HG03025 (cell line): ENCODE measurements around the gene PRSS3.
"Not testable (repeated sequence)": the region's sequence is repeated elsewhere in the genome, so short reads cannot be mapped to it uniquely, and the experiment has no call there.

Experiments
- ATAC-seq: cut with Tn5 transposase; IDR thresholded peaks from one replicate; pipeline ENCODE4 v1.9.1; 2021; ENCODE audit warnings: mild to moderate bottlenecking, moderate library complexity; ENCODE audit not compliant: unreplicated experiment, low FRiP score

Gene PRSS3

GRCh38 chr9:33785914-33786313, 9.4 kb upstream of the PRSS3 start:
- no peak for ATAC-seq

- ATAC-seq = no peak
These were observed 8.7 kb upstream of the PRSS3 start for GRCh38 chr9:33786681-33787080.

- ATAC-seq = no peak
These were observed 7.5 kb upstream of the PRSS3 start for GRCh38 chr9:33787839-33788238.

GRCh38 chr9:33789429-33789828, 5.9 kb upstream of the PRSS3 start:
- ATAC-seq = not testable (repeated sequence)

GRCh38 chr9:33791117-33791516, 4.2 kb upstream of the PRSS3 start:
- ATAC-seq = no peak

- ATAC-seq = not testable (repeated sequence)
These were observed 1.9 kb upstream of the PRSS3 start for GRCh38 chr9:33793496-33793895.

- ATAC-seq = no peak
These were observed 801 bp upstream of the PRSS3 start for GRCh38 chr9:33794560-33794959.

GRCh38 chr9:33795819-33796218, 458 bp downstream of the PRSS3 start:
- no peak for ATAC-seq

- ATAC-seq = not testable (repeated sequence)
These were observed 1.3 kb downstream of the PRSS3 start for GRCh38 chr9:33796679-33797078.

GRCh38 chr9:33797837-33798236, 2.5 kb downstream of the PRSS3 start:
- ATAC-seq = no peak

- ATAC-seq = no peak
These were observed 3.2 kb downstream of the PRSS3 start for GRCh38 chr9:33798545-33798944.

- ATAC-seq = no peak
These were observed 4.8 kb downstream of the PRSS3 start for GRCh38 chr9:33799928-33800704.

GRCh38 chr9:33800886-33801285, 5.5 kb downstream of the PRSS3 start:
- ATAC-seq = no peak

- not testable (repeated sequence) for ATAC-seq
These were observed 6.7 kb downstream of the PRSS3 start for GRCh38 chr9:33801943-33802500.

- ATAC-seq = not testable (repeated sequence)
These were observed 8.8 kb downstream of the PRSS3 start for GRCh38 chr9:33804196-33804595.

- ATAC-seq = not testable (repeated sequence)
These were observed 11.8 kb downstream of the PRSS3 start for GRCh38 chr9:33807156-33807555.

GRCh38 chr9:33808979-33809322, 13.6 kb downstream of the PRSS3 start:
- ATAC-seq = not testable (repeated sequence)

- no peak for ATAC-seq
These were observed 14.1 kb downstream of the PRSS3 start for GRCh38 chr9:33809506-33809905.

- ATAC-seq = no peak
These were observed 18.6 kb downstream of the PRSS3 start for GRCh38 chr9:33813712-33814641.

- no peak for ATAC-seq
These were observed 20.4 kb downstream of the PRSS3 start for GRCh38 chr9:33815781-33816180.
